Pancreas (tissue), 10 donors: ENCODE data around the gene ANKRD40CL. TPM values are rescaled to one million over a fixed set of nuclear protein-coding genes. Genes with fewer than 3 reads are reported as not detected.
"Not testable (repeated sequence)": the region's sequence is repeated elsewhere in the genome, so short reads cannot be mapped to it uniquely, and the experiment has no call there.

Experiments
- ATAC-seq, 4 donors: fragments of 200-7000 bp; cut with Tn5 transposase; one replicate each; pipeline versions ENCODE4 v1.8.0 to v1.9.1; 2020; ENCODE audit warnings: mild to moderate bottlenecking in 4 of 4, moderate library complexity in 4 of 4
- DNase-seq, 6 donors: peaks; one replicate each; pipeline ENCODE4 v3.0.0-alpha.2; 2020
- FAIRE-seq: peaks from 2 replicates; lab custom pipeline; 2012; peaks lifted over from hg19 to GRCh38; lab: Jason Lieb, UNC
- H3K27ac ChIP-seq, 4 donors: fragments of 200-600 bp; sonication (generic); 1 replicate in 3 of 4; 2 replicates in 1 of 4; pipeline versions ENCODE4 v1.5.0 to v1.8.0; 2020
- H3K27me3 ChIP-seq, 4 donors: fragments of 200-600 bp; one replicate each; pipeline ENCODE4 v1.8.0; 2021
- H3K36me3 ChIP-seq, 3 donors: fragments of 200-600 bp; sonication (generic) in 1 of 3; one replicate each; pipeline versions ENCODE4 v1.5.0 to v1.8.0; 2020 to 2021
- H3K4me1 ChIP-seq, 3 donors: fragments of 200-600 bp; one replicate each; pipeline ENCODE4 v1.8.0; 2021
- H3K4me3 ChIP-seq, 4 donors: fragments of 200-600 bp; sonication (generic) in 2 of 4; one replicate each; pipeline versions ENCODE4 v1.5.0 to v1.8.0; 2020 to 2021
- H3K9me3 ChIP-seq, 4 donors: fragments of 200-600 bp; one replicate each; pipeline ENCODE4 v1.8.0; 2021
- WGBS, 2 donors: extraction: QIAGEN DNeasy Blood & Tissue Kit; methylation state at CpG; one replicate each; pipeline ENCODE4 v1.1.7; 2013; 5-methylcytosine and 5-hydroxymethylcytosine counted together
- intact Hi-C, 3 donors: fragments of 100-400 bp; cut with DNase I; formaldehyde crosslinking; loops; one replicate each; pipeline versions ENCODE4 v1.11.1 to v1.14.2; 2022
- polyA plus RNA-seq, 2 donors: library from polyadenylated mRNA; stranded (reverse); fragments of 200-250 nt; gene quantifications; one replicate each; pipeline ENCODE4 v1.2.3, GENCODE V29; 2013
- total RNA-seq, 6 donors: library from RNA; stranded (reverse); fragmentation: NEBNext Ultra II Directional in 4 of 6; extraction: Animal tissue kit (Norgen Biotek cat#: 25700) in 4 of 6; gene quantifications; one replicate each; pipeline versions ENCODE4 v1.2.1 to v1.2.4, GENCODE V29; 2021 to 2023
- TF ChIP-seq, protein P1 (sequence below), 4 donors: fragments of 200-600 bp; sonication (generic) in 3 of 4; IDR thresholded peaks; one replicate each; pipeline versions ENCODE4 v1.5.0 to v1.8.0; 2021; ENCODE audit warnings: antibody characterized with exemption in 4 of 4
- donor health status: healthy with polysubstance abuse.
- donor health status: DM: no; HTN: no; CAD: no; lungs with moderate emphysema.
- donor health status: DM: no; HTN: no; CAD: no.
- donor health status: control.
- donor health status: control.
- donor health status: Bipolar disorder and iron deficiency.
- donor health status: DM: yes; HTN: yes; CAD: no.
- donor health status: DM: no; HTN: no; CAD: no.
- donor health status: DM: no; HTN: no; CAD: no.
- donor health status: DM: yes; HTN: yes; CAD: no.

The ANKRD40CL gene
- total and polyA plus RNA-seq, 8 donors = 0.16 to 0.46 (median 0.19) TPM; not detected in 5

DNA sequence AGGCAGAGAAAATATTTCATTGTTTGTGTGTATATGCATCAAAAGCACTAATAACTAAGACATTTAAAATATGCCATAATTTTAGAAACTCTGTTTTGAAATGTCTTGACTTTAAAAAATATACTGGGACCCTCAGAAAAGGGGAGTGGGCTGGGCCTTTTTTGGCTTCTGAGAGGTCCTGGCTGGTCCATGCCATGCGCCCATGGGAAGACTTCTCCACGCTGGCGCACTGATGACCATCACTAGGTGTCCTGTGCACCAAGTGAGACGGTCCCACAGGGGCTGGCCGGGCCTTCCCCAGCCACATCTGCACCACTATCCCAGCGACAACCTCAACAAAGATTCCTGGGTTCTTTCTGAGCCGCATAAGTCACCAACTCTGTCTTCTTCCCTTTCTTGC is 41.1 kb upstream of the ANKRD40CL start:
- Histone ChIP-seq H3K9me3 (no peaks in the 10 kb centered on the region), H3K4me3 (no peak overlapping the region), H3K36me3 (no peaks in the 10 kb centered on the region), H3K4me1 (peaks cover 10 to 14% (median 12%) of the 10 kb centered on the region in 3 donors), H3K27ac (no peak overlapping the region), H3K27me3 (no peaks in the 10 kb centered on the region)
- no peak for FAIRE-seq
- TF ChIP-seq, protein P1, sequence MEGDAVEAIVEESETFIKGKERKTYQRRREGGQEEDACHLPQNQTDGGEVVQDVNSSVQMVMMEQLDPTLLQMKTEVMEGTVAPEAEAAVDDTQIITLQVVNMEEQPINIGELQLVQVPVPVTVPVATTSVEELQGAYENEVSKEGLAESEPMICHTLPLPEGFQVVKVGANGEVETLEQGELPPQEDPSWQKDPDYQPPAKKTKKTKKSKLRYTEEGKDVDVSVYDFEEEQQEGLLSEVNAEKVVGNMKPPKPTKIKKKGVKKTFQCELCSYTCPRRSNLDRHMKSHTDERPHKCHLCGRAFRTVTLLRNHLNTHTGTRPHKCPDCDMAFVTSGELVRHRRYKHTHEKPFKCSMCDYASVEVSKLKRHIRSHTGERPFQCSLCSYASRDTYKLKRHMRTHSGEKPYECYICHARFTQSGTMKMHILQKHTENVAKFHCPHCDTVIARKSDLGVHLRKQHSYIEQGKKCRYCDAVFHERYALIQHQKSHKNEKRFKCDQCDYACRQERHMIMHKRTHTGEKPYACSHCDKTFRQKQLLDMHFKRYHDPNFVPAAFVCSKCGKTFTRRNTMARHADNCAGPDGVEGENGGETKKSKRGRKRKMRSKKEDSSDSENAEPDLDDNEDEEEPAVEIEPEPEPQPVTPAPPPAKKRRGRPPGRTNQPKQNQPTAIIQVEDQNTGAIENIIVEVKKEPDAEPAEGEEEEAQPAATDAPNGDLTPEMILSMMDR (IDR thresholded peaks at IDR 0.05) = no peak
- intact Hi-C loops = no loop called here
- ATAC-seq = no peak
- WGBS, 2 donors = 96 to 98% methylated on average over 7 of the region's 7 CpGs
- no peak for DNase-seq

DNA sequence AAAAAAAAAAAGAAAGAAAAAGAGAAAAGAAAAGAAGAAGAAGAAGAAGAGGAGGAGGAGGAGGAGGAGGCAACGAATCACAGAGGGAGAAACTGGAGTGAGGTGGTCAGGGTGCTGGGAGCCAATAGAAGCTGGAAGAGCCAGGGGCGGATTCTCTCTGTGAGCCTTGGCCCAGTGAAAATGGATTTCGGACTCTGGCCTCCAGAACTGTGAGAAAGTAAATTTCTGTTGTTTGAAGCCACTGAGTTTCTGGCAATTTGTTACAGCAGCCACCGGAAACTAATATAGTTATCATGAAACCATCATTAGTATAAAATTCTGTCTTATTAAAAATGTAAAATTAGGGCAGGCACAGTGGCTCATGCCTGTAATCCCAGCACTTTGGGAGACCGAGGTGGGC is 40.4 kb upstream of the ANKRD40CL start:
- Histone ChIP-seq H3K4me1 (peaks cover 10 to 14% (median 12%) of the 10 kb centered on the region in 3 donors), H3K27ac (no peak overlapping the region), H3K9me3 (no peaks in the 10 kb centered on the region), H3K36me3 (no peaks in the 10 kb centered on the region), H3K27me3 (no peaks in the 10 kb centered on the region), H3K4me3 (no peak overlapping the region)
- FAIRE-seq = no peak
- DNase-seq = no peak
- ATAC-seq = no peak
- WGBS, 2 donors = 74 to 76% methylated on average over 5 of the region's 5 CpGs
- TF ChIP-seq, protein P1 (IDR thresholded peaks at IDR 0.05) = no peak
- intact Hi-C loops = no loop called here

DNA sequence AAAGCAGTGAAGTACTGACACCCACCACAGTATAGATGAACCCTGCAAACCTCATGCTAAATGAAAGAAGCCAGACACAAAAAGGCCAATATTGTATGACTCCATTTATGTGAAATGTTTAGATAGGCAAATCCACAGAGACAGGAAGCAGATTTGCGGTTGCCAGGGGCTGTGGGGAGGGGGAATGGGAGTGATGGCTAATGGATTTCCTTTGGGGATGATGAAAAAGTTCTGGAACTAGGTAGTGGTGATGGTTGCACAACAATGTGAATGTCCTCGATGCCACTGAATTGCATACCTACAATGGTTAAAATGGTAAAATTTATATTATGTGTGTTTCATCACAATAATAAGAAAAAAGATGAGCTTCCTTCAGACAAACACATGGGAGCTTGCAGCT is 39.7 kb upstream of the ANKRD40CL start:
- 84 to 88% methylated on average over 2 of the region's 2 CpGs for WGBS, 2 donors
- FAIRE-seq (no peak), ATAC-seq (no peak), DNase-seq (no peak)
- intact Hi-C loops = no loop called here
- Histone ChIP-seq H3K4me1 (peaks cover 10 to 14% (median 12%) of the 10 kb centered on the region in 3 donors), H3K27ac (no peak overlapping the region), H3K36me3 (no peaks in the 10 kb centered on the region), H3K27me3 (no peaks in the 10 kb centered on the region), H3K9me3 (no peaks in the 10 kb centered on the region), H3K4me3 (no peak overlapping the region)
- TF ChIP-seq, protein P1 (IDR thresholded peaks at IDR 0.05) = no peak

DNA sequence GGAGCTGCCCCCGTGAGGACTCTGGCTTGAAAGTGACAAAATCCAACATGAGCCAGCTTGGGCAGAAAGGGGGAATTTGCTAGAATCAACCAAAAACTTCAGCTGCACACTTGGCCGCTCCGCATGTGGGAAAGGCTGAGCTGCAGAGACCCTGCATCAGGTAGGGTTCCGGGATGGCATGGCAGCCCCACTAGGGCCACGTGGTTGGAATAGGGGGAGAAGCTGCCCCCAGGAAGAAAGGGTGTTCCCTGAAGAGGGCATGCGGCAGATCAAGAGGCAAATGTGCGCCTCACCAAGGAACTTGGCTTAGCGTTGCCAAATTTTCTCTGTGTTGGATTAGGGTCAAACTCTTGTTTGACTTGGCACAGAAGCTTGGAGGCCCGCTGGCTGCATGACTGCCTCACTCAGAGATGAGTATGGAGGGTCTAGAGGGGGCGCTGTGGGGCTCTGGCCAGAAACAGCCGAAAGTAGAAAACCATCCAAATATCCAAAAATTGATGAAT is 38.9 kb upstream of the ANKRD40CL start:
- DNase-seq = peak; percentile 60 to 75 (median 63)
- 22 to 37% methylated on average over 11 of the region's 11 CpGs for WGBS, 2 donors
- ATAC-seq = peak; percentile 77 to 91 (median 90)
- no peaks in the 10 kb centered on the region for H3K9me3 ChIP-seq
- TF ChIP-seq, protein P1 (IDR thresholded peaks at IDR 0.05) = no peak
- H3K4me1 ChIP-seq = peaks cover 10 to 14% (median 12%) of the 10 kb centered on the region in 3 donors
- no peak for FAIRE-seq
- H3K27me3 ChIP-seq = no peaks in the 10 kb centered on the region
- intact Hi-C loops = no loop called here
- no peaks in the 10 kb centered on the region for H3K36me3 ChIP-seq
- no peak overlapping the region for H3K4me3 ChIP-seq
- peak overlapping the region in 2 of 4 donors; percentile 28 for H3K27ac ChIP-seq

DNA sequence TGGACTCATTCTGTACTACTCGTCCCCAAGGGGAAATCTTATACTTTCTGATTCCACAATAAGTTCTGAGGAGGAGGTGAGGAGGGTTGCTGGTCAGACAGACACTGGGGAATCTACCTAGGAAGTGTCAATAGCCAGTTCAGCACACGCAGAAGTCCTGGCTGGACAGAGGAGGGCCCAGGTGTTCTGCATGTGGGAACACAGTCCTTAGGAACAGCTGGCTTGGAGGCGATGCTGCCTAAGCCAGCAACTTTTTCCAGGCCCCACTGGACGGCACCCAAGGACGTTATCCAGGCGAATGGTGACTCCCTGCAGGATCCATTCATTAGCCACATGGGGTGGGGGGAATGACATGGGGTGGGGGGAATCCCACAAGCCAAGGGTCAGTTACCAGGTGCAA is 38.2 kb upstream of the ANKRD40CL start:
- TF ChIP-seq, protein P1 (IDR thresholded peaks at IDR 0.05) = no peak
- DNase-seq = peak; percentile 71 to 87 (median 85)
- Histone ChIP-seq H3K27ac (peak overlapping the region in 2 of 4 donors; percentile 28 to 33), H3K4me1 (peaks cover 10 to 14% (median 12%) of the 10 kb centered on the region in 3 donors), H3K27me3 (no peaks in the 10 kb centered on the region), H3K4me3 (no peak overlapping the region), H3K9me3 (no peaks in the 10 kb centered on the region), H3K36me3 (no peaks in the 10 kb centered on the region)
- intact Hi-C loops = no loop called here
- 27 to 42% methylated on average over 6 of the region's 6 CpGs for WGBS, 2 donors
- peak; percentile 91 to 93 (median 92) for ATAC-seq
- FAIRE-seq = no peak

DNA sequence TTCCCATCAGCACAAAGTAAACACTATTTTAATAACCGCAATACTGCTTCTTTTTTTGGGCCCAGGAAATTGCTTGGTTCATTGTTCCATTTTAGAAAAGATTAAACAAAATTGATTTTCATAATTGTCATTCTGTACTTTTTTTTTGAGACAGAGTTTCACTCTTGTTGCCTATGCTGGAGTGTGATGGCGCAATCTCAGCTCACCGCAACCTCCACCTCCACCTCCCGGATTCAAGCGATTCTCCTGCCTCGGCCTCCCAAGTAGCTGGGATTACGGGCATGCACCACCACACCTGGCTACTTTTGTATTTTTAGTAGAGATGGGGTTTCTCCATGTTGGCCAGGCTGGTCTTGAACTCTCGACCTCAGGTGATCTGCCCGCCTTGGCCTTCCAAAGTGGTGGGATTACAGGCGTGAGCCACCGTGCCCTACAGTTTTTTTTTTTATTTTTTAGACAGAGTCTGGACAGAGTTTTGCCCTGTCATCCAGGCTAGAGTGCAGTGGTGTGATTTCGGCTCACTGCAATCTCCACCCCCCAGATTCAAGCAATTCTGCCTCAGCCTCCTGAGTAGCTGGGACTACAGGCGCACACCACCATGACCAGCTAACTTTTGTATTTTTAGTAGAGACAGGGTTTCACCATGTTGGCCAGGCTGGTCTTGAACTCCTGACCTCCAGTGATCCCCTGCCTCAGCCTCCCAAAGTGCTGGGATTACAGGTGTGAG is 37.6 kb upstream of the ANKRD40CL start:
- WGBS, 2 donors = 86 to 91% methylated on average over 13 of the region's 13 CpGs
- H3K9me3 ChIP-seq, H3K27me3 ChIP-seq, DNase-seq, ATAC-seq, H3K36me3 ChIP-seq, intact Hi-C loops, H3K4me3 ChIP-seq, FAIRE-seq: not testable (repeated sequence)
- Histone ChIP-seq H3K4me1 (peaks cover 10 to 14% (median 12%) of the 10 kb centered on the region in 3 donors), H3K27ac (peak overlapping the region in 2 of 4 donors; percentile 22 to 33)
